GM12873 (cell line): ENCODE results near the gene AUTS2.

Experiments used
- TF ChIP-seq, protein P1 (sequence below): IDR thresholded peaks from 2 replicates; pipeline ENCODE4 v1.5.1; 2012; ENCODE audit warnings: low read depth, mild to moderate bottlenecking, moderate library complexity, low read length, control low read depth; ENCODE audit not compliant: insufficient read depth; ENCODE audit errors: missing control alignments

Gene AUTS2

DNA sequence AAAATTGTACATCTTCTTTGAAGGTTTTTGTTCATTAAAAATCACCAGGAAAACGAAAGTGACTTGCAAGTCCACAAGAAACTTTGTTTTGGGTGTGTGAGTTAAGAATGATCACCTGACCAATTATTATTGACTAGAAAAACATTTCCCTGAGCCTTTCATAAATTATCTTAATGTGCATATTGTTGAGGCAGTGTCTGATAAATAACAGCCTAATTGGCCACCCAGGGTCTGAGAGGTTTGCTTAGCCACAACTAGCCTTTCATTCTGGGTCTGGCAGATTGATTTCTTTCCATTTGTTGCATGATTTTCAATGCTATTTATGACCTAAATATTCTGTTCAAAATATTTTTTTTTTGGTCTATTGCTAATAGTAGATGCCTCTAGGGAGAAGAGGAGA lies 152.8 kb downstream of the AUTS2 start:
- TF ChIP-seq, protein P1, sequence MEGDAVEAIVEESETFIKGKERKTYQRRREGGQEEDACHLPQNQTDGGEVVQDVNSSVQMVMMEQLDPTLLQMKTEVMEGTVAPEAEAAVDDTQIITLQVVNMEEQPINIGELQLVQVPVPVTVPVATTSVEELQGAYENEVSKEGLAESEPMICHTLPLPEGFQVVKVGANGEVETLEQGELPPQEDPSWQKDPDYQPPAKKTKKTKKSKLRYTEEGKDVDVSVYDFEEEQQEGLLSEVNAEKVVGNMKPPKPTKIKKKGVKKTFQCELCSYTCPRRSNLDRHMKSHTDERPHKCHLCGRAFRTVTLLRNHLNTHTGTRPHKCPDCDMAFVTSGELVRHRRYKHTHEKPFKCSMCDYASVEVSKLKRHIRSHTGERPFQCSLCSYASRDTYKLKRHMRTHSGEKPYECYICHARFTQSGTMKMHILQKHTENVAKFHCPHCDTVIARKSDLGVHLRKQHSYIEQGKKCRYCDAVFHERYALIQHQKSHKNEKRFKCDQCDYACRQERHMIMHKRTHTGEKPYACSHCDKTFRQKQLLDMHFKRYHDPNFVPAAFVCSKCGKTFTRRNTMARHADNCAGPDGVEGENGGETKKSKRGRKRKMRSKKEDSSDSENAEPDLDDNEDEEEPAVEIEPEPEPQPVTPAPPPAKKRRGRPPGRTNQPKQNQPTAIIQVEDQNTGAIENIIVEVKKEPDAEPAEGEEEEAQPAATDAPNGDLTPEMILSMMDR = no peak

DNA sequence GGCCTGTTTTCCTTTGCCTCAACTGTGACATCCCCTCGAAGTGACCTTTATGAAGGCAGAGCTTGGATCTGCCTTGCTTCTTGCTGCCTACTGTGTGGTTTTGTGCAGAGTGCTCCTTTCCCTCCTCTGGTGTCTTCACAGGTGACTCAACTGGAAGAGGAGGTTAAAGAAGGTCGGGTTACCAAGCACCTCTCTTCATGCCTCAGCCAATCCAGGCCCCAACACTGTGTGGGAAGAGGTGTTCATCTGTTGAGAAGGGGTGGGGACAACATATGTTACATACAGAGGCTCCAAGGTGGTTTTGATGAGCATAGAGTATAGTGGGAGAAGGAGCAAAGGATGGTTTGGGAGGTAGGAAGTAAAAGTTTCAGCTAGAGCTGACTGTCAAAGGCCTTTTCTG lies 155.7 kb downstream of the AUTS2 start:
- TF ChIP-seq, protein P1 = no peak

DNA sequence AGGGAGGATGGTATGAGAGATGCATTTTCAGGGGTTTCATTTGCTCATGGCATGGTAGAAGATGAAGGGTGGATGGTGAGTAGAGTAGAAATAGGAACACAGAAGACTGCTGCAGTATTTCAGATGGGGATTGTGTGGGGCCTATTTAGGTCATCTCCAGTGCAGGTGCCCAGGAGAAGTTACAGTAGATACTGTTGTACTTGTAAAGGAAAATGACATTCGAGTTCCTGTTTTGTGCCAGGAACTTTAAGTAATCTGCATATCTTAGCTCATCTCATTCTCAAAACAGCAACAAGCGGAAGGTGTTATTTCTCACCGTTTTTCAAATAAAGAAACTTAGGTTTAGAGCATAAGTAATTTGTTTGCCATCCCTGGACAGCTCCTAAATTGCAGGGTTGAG lies 156.2 kb downstream of the AUTS2 start:
- TF ChIP-seq, protein P1 = no peak

DNA sequence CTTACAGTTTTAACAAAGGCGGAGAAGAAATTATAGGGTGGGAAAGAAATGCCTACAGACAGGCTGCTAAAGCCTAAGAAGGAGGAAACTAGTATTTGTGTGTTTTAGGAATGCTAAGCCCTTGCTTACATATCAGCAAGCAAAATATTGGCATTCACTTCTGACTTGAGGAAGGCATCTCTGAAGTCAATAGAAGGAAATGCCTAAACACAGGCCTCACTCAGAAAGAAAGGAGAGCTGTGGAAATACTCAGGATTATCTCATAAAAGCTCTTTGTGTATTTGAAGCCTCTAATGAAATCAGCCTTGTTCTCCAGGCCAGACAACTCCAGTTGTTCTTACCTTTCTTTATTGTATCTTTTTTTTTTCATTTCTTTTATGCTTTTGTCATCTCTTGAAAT lies 158.0 kb downstream of the AUTS2 start:
- TF ChIP-seq, protein P1 = no peak

DNA sequence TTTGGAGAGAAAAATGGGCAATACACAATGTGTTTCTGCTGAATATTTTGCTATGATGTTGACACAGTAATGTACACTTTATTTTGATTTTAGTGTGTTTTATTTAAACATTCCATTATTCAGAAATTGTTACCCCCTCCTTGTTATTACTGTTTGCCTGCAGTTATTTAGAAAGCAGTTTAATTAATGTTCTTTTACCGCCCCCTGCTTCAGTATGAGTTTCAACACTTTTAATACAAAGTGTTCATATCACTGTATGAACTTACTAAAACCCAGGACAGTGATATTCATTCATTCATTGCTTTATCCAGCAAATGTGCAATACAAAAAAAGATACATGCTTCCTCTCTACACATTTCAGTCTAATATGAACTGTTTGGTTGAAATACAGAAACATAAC lies 159.3 kb downstream of the AUTS2 start:
- TF ChIP-seq, protein P1 = no peak

DNA sequence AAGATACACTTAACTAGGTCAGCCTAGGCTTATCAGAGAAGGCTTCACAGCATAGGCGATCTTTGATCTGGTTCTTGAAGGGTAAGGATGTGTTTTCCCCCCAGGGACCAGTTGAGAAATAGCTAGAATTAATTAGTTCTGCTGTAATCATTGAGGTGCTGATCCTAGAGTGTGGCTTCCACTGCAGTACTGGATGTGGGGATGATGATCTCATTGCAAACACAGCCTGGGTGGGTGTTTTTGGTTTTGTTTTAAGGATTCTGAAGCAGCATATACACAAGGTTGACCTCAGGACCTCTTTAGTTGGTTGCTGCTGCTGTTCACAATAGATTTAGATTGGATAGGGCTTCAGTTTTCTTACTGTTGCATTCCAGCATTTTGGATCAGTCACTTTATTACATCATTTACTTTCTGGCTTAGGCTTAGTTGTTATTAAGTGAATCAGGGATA lies 159.7 kb downstream of the AUTS2 start:
- TF ChIP-seq, protein P1 = no peak

DNA sequence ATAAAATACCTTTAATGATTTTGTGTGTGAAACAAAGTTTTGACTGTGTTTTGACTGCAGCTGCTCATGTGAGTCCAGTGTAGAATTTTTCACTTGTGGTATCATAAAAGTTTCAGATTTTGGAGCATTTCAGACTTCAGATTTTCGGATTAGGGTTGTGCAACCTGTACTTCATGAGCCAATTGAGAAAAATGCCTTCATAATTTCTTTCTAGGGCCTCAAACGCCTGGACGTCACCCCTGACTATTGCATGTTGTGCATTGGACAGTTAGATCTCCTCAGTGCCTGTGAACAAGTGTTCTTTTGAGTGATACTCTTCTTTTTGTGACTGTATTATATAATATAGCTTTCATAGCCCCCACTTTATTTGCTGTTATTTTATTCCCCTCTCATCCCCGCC lies 161.1 kb downstream of the AUTS2 start:
- TF ChIP-seq, protein P1 = no peak
